Activated T-cell treated with anti-CD3 and anti-CD28 coated beads, Interleukin-2, amount 50 U/mL, for 72 hours (primary cell): ENCODE measurements around the gene KDM8. TPM values are rescaled to one million over a fixed set of nuclear protein-coding genes. Genes with fewer than 3 reads are reported as not detected.

ENCODE experiments used
- ATAC-seq, 2 donors: fragments of 150-1000 bp; cut with Tn5 transposase; replicated peaks in 1 of 2; 2 replicates each; pipeline ENCODE4 v1.10.0; 2021; ENCODE audit warnings: moderate library complexity in 2 of 2, mild to moderate bottlenecking in 1 of 2
- DNase-seq, 2 donors: peaks; one replicate each; pipeline ENCODE4 v3.0.0; 2021 to 2022; ENCODE audit warnings: mixed read lengths in 1 of 2
- H3K27ac Mint-ChIP-seq: one replicate; pipeline ENCODE4 v1.8.0; 2022; ENCODE audit warnings: mild to moderate bottlenecking, moderate library complexity, mixed read lengths
- H3K27me3 Mint-ChIP-seq: one replicate; pipeline ENCODE4 v1.8.0; 2022; ENCODE audit warnings: low read depth, mixed read lengths
- H3K36me3 Mint-ChIP-seq, 2 donors: one replicate each; pipeline ENCODE4 v1.8.0; 2022; ENCODE audit warnings: mixed read lengths in 2 of 2, mild to moderate bottlenecking in 1 of 2; ENCODE audit not compliant: insufficient read depth in 2 of 2
- H3K4me1 Mint-ChIP-seq: one replicate; pipeline ENCODE4 v1.8.0; 2022; ENCODE audit warnings: low read depth, mixed read lengths
- H3K4me3 Mint-ChIP-seq, 2 donors: one replicate each; pipeline ENCODE4 v1.8.0; 2022; ENCODE audit warnings: mild to moderate bottlenecking in 2 of 2, mixed read lengths in 2 of 2, moderate library complexity in 2 of 2
- H3K9me3 Mint-ChIP-seq, 2 donors: one replicate each; pipeline ENCODE4 v1.8.0; 2022; ENCODE audit warnings: mixed read lengths in 2 of 2
- total RNA-seq, 2 donors: library from RNA; stranded (reverse); gene quantifications; one replicate each; pipeline ENCODE4 v1.2.3, GENCODE V29; 2022

Gene KDM8
- total RNA-seq, 2 donors from 2014 or later = 12.8 to 16.2 TPM

- ATAC-seq = peak; percentile 59 to 61
- Mint-ChIP-seq H3K4me1 (peaks cover 81% of the 10 kb centered on the region), H3K27ac (peak overlapping the region; percentile 74), H3K4me3 (peak overlapping the region; percentile 80 to 85), H3K27me3 (no peaks in the 10 kb centered on the region), H3K36me3 (peaks cover 10 to 31% of the 10 kb centered on the region in 2 donors), H3K9me3 (no peaks in the 10 kb centered on the region)
- peak; percentile 70 to 79 for DNase-seq
These were observed 27.3 kb downstream of the KDM8 start for GRCh38 chr16:27230562-27231001.

- peak overlapping the region; percentile 80 to 85 for H3K4me3 Mint-ChIP-seq
- H3K27ac Mint-ChIP-seq = peak overlapping the region; percentile 96
- no peak for DNase-seq
- peaks cover 78% of the 10 kb centered on the region for H3K4me1 Mint-ChIP-seq
- H3K36me3 Mint-ChIP-seq = peaks cover 7 to 29% of the 10 kb centered on the region in 2 donors
- no peaks in the 10 kb centered on the region for H3K27me3 Mint-ChIP-seq
- H3K9me3 Mint-ChIP-seq = no peaks in the 10 kb centered on the region
- ATAC-seq = no peak
These were observed 28.4 kb downstream of the KDM8 start for GRCh38 chr16:27231692-27232060.

- Mint-ChIP-seq H3K4me1 (peaks cover 79% of the 10 kb centered on the region), H3K27me3 (no peaks in the 10 kb centered on the region), H3K9me3 (no peaks in the 10 kb centered on the region), H3K27ac (peak overlapping the region; percentile 96), H3K4me3 (peak overlapping the region; percentile 80 to 85), H3K36me3 (peaks cover 7 to 29% of the 10 kb centered on the region in 2 donors)
- peak in 1 of 2 donors; percentile 34 for DNase-seq
- no peak for ATAC-seq
These were observed 29.0 kb downstream of the KDM8 start for GRCh38 chr16:27232061-27232900.

GRCh38 chr16:27232901-27233625 lies 29.7 kb downstream of the KDM8 start:
- Mint-ChIP-seq H3K9me3 (no peaks in the 10 kb centered on the region), H3K36me3 (peaks cover 7 to 30% of the 10 kb centered on the region in 2 donors), H3K27ac (peak overlapping the region; percentile 96), H3K4me3 (peak overlapping the region; percentile 80 to 85), H3K4me1 (peaks cover 84% of the 10 kb centered on the region), H3K27me3 (no peaks in the 10 kb centered on the region)
- DNase-seq (no peak), ATAC-seq (no peak)

GRCh38 chr16:27233731-27234130 lies 30.4 kb downstream of the KDM8 start:
- Mint-ChIP-seq H3K36me3 (peaks cover 7 to 28% of the 10 kb centered on the region in 2 donors), H3K27ac (peak overlapping the region; percentile 96)

GRCh38 chr16:27234171-27234570 lies 30.8 kb downstream of the KDM8 start:
- Mint-ChIP-seq H3K4me1 (peaks cover 91% of the 10 kb centered on the region), H3K9me3 (no peaks in the 10 kb centered on the region), H3K4me3 (peak overlapping the region; percentile 85), H3K27me3 (no peaks in the 10 kb centered on the region), H3K27ac (no peak overlapping the region), H3K36me3 (peaks cover 7 to 27% of the 10 kb centered on the region in 2 donors)
- ATAC-seq (no peak), DNase-seq (no peak)

More at GRCh38 chr16:27233731-27234130, 30.4 kb downstream of the KDM8 start:
- Mint-ChIP-seq H3K27me3 (no peaks in the 10 kb centered on the region), H3K4me3 (peak overlapping the region; percentile 85), H3K4me1 (peaks cover 91% of the 10 kb centered on the region), H3K9me3 (no peaks in the 10 kb centered on the region)
- ATAC-seq (no peak), DNase-seq (no peak)

GRCh38 chr16:27234603-27235002 lies 31.3 kb downstream of the KDM8 start:
- Mint-ChIP-seq H3K36me3 (peaks cover 7 to 27% of the 10 kb centered on the region in 2 donors), H3K4me3 (peak overlapping the region; percentile 85), H3K4me1 (peaks cover 91% of the 10 kb centered on the region), H3K27ac (peak overlapping the region; percentile 96), H3K9me3 (no peaks in the 10 kb centered on the region), H3K27me3 (no peaks in the 10 kb centered on the region)
- ATAC-seq = no peak
- no peak for DNase-seq

- Mint-ChIP-seq H3K27me3 (no peaks in the 10 kb centered on the region), H3K4me1 (peaks cover 95% of the 10 kb centered on the region), H3K9me3 (no peaks in the 10 kb centered on the region), H3K4me3 (peak overlapping the region; percentile 85), H3K36me3 (peaks cover 7 to 25% of the 10 kb centered on the region in 2 donors), H3K27ac (peak overlapping the region; percentile 96)
- DNase-seq = peak; percentile 83 to 87
- peak; percentile 53 for ATAC-seq
These were observed 32.0 kb downstream of the KDM8 start for GRCh38 chr16:27235055-27235937.

GRCh38 chr16:27235938-27236245 lies 32.6 kb downstream of the KDM8 start:
- H3K36me3 Mint-ChIP-seq = peaks cover 4 to 20% of the 10 kb centered on the region in 2 donors
- DNase-seq = peak in 1 of 2 donors; percentile 43

GRCh38 chr16:27236635-27237218 lies 33.4 kb downstream of the KDM8 start:
- DNase-seq = no peak
- H3K27ac Mint-ChIP-seq = peak overlapping the region; percentile 90
- peaks cover 86% of the 10 kb centered on the region for H3K4me1 Mint-ChIP-seq
- no peaks in the 10 kb centered on the region for H3K9me3 Mint-ChIP-seq
- H3K36me3 Mint-ChIP-seq = peaks cover 2 to 19% of the 10 kb centered on the region in 2 donors
- peak overlapping the region; percentile 66 to 74 for H3K4me3 Mint-ChIP-seq
- H3K27me3 Mint-ChIP-seq = no peaks in the 10 kb centered on the region
- ATAC-seq = no peak

More at GRCh38 chr16:27235938-27236245, 32.6 kb downstream of the KDM8 start:
- Mint-ChIP-seq H3K4me1 (peaks cover 95% of the 10 kb centered on the region), H3K4me3 (peak overlapping the region; percentile 85), H3K9me3 (no peaks in the 10 kb centered on the region), H3K27ac (peak overlapping the region; percentile 96), H3K27me3 (no peaks in the 10 kb centered on the region)
- peak in 1 of 2 donors; percentile 0 for ATAC-seq

- Mint-ChIP-seq H3K4me3 (peak overlapping the region; percentile 66 to 74), H3K4me1 (peaks cover 84% of the 10 kb centered on the region), H3K36me3 (peaks cover 0 to 14% of the 10 kb centered on the region in 2 donors), H3K9me3 (no peaks in the 10 kb centered on the region), H3K27ac (peak overlapping the region; percentile 90), H3K27me3 (no peaks in the 10 kb centered on the region)
- ATAC-seq (peak; percentile 79 to 80), DNase-seq (peak; percentile 83 to 91)
These were observed 34.1 kb downstream of the KDM8 start for GRCh38 chr16:27237219-27238015.
